Stimulated activated CD8-positive, alpha-beta memory T cell treated with anti-CD3 and anti-CD28 coated beads, Interleukin-2, amount 100 ng/mL, for 48 hours (primary cell): Measurements from ENCODE around the gene RAP1GAP.

Experiments
- DNase-seq, 2 donors: peaks; one replicate each; pipeline ENCODE4 v3.0.0-alpha.2; 2020; ENCODE audit warnings: low read depth in 2 of 2

Gene RAP1GAP

DNA sequence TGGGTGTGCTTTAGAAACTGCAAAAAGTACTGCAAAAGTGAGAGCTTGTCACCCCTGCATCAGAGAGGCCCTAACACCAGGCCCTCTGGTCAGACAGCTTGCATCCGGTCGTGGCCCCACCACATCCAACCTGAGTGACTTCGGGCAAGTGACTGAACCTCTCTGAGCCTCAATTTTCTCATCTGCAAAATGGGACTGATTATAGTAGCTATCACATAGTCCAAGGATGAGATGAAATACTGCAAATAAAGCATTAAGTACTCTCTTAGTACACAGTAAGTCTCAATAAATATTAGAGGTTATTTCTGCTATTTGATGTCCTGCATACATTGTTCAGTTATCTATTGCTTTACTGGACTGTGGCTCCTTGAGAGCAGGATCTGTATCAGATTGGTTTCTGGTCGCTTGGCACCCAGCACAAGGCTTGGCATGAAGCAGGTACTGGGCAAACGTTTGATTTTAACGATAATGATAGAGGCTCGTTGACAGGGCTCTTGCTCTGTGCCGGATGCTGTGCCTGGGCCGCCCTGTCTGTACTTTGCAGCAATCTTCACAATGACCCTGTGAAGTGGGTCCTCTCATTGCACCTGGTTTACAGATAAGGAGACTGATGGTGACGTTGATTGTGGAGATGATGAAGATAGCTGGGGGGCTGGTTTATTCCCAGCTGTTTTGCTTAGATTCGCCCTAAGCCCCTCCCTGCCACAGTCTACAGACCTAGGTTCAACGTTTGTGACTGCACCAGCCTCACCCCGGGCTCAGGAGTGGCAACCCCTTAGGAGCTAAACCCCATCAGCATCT, 43.6 kb downstream of the RAP1GAP start:
- no peak for DNase-seq

DNA sequence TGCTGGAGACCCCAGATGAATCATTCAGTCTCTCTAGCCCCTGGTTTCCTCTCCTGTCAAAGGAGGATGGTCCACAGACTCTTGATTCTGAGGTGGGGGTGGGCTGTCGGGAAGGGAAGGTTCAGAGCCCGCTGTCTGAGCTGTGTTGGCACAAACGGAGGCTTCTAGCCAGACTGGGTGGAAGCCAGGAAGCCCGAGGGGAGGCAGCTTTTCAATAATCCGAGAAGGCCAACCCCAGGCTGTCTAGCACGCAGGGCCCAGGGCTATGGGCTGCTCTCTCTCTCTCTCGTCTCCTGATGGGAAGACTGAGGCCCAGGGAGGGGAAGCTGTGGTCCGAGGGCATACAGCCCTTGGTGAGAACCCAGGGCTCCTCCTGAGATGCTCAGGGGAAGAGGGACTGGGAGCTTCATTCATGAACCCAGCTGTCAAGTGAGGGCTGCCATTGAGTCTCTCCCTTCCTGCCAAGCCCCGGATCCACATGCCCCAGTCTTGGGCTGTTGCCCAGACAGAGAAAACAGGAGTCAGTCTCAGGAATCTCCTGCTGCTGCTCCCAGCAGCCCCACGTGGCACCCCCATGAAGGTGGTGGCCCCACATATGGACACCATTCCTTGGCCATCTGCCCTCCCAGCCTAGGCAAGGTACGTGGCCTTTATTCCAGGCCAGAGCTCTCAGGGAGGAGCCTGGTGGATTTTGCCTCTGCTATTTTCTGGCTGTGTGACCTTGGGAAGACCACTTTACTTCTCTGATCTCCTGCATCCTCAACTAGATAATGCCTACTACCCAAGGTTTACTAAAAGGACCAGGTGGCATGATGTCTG, 44.4 kb downstream of the RAP1GAP start:
- DNase-seq: no peak

DNA sequence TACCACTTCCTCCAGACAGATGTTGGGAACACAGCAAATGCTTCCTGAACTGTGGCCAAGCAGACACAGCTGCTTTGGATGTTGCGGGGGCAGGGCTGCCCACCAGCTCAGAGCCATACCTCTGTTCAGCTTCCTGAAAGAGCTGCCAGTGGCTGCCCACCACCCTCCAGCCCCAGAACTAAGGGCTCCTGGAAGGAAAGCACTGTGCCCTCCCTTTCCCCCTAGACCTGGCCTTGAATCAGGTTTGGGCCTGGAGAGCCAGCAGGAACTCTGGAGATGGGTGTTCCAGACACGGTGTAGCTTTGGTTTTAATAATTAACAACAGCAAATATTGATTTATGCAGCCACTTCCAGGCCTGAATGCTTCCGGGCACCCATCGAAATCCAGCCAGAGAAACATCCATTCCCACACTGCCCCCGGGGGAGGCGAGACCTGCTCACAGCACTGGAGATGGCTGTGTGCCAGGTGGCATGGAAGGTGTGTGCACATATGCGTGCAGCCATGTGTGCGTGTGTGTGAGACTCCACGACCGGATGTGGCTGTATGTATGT, 45.7 kb downstream of the RAP1GAP start:
- DNase-seq: no peak

DNA sequence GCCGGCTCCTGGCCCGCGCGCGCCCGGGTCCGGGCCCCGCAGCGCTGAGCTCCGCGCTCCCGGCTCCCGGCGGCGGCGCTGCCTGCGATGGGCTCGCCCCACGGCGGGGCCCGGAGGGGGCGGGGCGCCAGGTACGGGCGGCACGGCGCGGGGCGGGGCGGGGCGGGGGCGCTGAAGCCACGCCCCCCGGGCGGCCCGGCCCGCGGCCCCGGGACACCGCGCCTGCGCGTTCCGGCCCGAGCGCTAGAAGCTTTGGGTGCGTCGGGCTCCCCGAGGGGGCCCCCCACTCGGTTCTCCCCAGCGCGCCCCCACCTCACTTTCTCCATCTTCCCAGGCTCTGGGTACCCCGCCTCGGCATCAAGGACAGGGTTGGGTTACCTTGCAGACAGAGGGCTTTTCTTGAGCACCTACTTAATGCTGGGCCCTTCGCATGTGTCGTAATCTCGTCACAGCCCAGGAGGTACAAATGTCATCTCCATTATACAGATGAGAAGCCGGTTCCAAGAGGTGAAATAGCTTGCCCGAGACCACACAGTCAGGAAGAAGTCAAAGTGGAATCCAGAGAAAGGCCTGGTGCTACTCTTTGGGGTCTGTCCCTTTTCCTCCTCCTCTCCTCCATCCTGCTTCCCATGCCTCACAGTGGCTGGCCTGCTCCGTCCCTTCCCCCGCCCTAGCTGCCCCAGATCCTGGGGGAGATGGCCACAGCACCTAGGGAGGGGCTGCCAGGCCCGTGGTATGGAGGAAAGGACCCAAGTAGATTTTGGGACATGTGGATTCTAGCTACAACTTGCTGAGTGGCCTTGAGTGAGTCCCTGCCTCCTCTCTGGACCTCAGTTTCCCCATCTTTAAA, 46.5 kb downstream of the RAP1GAP start:
- DNase-seq: peak; percentile 26 to 45

DNA sequence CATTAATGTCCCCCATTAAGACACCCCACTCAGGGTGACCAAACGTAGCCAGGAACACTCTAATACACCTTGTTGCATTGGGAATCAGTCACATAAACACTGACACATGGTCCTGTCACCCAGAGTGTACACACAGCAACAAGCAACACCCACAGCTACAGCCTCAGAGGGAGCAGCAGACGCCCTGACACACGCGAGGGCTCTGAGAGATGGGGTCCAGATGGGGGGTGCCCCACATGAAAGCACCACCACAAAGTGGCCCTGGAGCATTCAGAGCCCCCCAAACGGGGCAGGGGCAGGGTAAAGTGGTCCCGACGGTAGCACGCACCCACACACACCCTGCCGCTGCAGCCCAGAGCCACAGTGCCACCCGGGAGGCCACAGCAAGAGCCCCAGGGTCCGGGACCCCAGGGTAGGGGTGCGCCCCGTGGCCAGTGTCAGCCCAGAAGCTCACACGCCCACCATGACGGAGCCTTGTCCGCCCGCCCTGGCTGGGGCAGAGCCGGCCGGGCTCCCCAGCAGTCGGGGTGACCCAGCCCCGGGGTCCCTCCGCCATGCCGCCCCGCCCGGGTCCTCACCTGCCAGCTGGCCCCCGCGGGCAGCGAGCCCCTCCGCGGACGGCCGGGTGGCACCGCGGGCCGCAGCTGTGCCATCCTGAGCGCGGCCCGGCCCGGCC, 47.3 kb downstream of the RAP1GAP start:
- DNase-seq: no peak

DNA sequence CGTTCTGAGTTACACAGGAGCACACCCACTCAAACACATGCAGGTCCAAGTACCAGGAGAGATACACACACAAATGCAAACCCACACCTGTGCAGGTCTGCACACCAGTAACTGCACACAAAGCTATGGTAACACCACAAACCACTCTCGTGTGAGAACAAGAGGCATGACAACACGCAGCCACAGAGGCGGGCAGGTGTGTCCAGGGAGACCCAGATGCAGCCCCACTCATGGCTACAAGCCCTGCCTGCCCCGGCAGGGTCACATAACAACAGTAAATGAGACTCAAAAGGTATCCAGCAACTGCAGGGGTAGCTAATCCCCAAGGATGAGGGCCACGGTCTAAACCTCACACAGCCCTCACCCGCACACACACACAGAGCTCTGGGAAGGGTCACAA, 48.1 kb downstream of the RAP1GAP start:
- DNase-seq: no peak

DNA sequence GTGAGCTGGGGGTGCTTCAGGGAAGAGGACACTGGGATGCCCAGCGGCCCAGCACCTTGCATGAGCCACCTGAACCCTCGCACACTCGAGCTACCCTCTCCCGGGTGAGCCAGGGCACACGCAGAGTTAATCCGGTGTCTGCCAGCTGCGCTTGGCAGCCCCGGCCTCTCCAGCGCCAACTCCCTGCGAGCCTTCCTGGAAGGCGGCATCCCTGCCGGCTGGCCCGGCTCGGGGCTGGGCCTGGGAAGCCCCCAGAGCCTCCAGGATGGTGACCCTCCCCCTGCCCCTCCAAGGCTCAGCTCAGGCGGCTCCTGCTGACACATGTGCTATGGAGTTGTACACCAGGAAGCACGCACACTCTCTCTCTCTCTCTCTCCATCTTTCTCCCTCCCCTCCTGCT, 48.7 kb downstream of the RAP1GAP start:
- DNase-seq: no peak

DNA sequence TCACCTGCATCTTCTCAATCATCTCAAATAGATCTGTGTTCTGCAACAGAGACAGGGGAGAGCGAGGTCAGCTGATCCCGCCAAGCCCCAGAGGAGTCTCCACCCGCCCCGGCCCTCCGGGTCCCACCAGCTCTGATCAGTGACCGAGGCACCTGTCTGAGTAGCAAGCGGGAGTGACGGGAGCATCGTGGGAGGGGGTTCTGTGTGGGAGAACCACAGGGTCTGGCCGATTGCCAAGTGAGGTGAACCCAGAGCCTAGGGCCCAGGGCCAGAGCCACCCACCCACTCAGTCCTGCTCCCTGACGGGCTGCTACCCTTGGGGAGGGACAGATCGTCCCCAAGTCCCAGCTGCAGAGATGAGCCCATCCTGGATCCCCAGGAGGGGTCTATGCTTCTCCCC, 49.1 kb downstream of the RAP1GAP start:
- no peak for DNase-seq

DNA sequence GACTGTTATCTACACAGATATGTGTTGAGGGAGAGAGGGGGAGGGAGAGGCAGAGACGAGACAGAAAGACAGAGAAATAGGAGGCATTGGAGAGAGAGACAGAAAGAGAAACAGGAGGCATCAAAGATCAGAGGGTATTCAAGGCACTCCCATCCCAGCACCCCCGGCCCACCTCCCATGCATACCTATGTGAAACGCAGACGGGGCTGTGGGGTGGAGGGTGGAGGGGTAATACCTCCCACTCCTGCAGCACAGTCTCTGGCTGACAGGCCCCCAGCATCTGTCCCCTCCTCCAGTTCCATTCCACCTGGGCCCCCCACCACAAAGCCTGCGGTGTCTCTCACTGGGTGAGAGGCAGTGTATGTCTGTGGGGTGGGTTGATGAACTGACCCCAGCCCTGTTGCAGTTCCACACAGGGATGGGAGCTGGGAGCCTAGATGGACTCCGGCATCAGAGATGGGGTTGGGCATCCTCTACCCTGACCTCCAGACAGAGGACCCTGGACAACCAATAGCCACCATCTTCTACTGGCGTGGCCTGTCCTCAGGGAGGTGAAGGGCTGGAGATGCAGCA, 49.7 kb downstream of the RAP1GAP start:
- DNase-seq: no peak

DNA sequence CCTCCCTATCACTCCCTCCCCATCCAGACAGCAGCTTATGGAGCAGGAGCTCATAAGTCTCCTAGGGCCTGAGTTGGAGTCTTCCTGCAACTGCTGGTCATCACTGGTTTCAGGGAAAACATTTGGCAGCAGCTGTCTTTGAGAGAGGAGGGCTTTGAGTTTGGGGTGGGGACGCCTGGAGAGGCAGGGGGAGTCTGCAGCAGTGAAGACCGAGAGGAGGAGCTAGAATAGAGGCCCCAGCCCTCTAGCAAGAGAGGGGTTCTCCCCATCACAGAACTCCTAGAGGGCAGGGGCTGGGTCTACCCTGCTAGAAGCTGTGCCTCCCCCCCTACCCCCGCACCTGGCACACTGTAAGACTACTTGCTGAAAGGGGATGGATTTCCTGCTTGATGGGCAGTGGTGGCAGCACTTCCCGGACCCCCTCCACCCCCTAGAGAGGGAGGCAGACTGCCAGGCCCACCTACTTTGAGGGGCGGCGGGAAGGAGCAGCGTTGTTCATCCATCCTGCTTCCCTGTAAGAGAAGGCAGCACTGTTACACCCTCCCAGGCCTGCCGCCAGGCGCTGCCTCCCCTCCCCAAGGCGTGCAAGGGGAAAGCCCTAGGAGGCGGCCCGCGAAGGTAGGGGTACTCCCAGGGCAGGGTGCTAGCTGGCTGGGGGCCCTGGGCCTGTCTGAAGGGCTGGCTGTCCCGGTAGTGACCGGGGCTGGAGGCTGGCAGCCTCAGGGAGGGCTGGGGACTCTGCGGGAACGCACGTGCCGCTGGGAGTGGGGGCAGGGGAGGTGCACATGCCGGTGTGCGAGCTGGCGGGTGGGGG, 50.4 kb downstream of the RAP1GAP start:
- DNase-seq: no peak

DNA sequence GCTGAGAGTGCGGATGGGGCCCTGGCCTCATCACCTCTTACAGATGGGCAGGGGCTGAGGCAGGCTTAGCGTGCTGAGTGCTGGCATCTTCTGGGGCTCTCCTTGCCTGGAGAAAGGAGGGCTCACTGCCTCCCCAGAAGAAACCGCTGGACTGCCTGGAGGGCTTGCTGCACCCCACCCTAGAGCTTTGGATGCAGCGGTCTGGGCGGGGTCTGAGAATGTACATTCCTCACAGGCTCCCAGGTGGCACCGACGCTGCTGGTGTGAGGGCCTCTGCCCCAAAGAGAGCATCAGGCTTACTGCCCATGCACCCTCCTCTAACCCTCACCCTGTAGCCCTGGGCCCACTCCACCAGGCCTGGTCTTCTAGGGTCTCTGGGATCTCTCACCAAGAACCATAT, 51.1 kb downstream of the RAP1GAP start:
- DNase-seq: no peak

DNA sequence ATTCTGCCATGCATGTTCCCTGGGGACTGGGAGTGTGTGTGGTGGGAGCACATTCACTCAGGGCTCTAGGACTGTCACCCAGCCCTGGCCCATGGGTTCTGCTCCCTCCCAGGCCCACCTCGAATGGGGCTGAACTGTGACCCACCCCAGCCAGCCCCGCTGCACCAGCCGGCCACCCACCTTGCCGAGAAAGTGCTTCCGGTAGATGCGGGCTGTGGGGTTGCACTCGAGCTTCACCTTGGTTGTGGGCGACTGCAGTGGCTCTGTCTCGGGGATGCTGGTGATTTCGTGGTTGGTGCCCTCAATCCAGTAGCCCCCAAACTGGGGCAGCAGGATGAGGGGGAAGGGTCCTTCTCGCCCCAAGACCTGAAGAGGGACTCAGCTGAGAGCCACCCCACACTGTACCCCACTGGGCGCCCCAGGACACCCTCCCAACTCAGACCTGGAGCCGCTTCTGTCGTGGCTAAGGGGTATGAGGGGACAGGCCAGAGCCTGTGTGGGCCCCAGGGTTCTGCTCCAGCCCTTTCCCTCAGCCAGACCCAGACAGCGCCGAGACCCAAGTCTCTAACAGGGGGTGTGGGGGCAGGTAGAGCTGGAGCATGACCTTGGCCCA, 51.9 kb downstream of the RAP1GAP start:
- DNase-seq: no peak

DNA sequence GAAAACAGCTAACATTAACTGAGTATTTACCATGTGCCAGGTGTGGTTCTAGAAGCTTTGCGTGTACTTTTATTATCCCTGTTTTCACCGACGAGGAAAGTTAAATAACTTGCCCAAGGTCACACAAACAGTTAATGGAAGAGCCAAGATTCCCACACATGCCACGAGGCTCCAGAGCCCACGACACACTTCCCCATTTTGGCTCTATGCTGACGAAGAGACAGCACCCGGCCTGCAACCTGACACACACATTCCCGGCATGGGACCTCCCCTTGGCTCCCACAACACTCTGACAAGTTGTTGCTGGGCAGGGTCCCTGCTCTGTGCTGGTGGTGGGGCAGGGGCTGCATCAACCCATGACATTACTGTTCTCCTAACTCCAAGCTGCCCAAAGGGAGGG, 52.8 kb downstream of the RAP1GAP start:
- no peak for DNase-seq

DNA sequence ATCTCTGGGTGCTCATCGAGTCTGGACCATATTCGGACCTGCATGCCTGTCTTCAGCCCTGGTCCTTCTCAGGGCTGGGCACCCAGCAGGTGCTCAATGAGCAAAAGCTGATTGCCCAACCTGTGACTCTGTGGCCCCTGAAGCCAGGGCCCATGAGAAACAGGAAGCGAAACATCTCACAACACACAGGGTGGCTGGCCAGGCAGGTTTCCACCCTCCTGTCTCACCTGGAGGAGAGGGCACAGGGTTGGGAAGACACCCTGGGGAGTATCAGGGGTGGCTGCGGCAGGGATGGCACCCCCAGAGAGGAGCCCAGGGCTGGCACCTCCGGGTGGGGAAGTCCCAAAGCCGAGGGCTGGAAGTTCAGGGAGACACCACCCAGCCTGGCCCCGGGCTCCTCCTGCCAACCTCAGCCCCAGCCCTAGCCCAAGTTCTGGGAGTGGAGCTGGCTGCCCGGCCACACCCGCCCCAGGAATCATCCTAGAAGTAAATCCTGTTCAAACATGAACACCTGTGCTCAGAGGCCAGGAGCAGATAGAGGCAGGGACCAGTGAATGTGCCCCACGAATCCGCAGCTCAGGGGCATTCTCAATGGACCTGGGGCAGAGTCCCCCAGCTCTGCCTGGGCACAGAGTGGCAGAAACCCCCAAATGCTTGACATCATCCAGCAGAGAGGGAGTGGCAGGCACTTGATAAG, 54.6 kb downstream of the RAP1GAP start:
- no peak for DNase-seq

DNA sequence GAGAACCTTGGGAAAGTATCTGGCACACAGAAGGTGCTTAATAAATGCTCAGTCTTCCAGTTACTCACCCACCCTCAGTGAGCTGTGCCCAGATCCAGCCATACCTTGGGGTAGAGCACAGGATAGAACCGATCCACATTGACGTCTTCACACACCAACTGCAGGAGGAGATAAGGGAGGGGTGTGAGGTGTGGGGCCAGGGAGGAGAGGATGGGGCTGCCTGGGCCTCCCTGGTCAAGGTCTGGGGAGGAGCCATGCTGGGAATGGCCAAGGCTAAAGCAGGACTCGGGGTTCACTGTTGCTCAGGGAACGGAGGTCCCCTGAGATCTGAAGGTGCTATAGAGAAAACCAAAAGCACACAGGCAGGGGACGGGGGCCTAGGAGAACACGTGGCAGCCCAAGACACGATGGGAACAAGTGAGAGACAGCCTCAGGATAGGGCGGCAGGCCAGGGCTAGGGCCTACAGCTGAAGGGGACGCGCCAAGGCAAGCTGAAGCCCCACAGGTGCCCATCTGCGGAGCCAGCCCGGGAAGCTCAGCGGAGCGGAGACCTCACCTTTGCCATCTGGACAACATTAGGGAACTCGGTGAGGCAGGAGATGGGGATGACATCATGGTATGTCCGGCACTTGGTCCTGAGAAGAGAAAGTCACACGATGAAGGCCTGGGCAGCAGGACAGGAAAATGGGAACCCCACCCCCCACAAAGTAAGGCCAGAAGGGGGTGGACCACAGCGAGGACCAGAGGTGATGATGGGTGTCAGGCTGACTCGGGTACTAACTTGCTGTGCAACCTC, 55.9 kb downstream of the RAP1GAP start:
- DNase-seq: no peak

DNA sequence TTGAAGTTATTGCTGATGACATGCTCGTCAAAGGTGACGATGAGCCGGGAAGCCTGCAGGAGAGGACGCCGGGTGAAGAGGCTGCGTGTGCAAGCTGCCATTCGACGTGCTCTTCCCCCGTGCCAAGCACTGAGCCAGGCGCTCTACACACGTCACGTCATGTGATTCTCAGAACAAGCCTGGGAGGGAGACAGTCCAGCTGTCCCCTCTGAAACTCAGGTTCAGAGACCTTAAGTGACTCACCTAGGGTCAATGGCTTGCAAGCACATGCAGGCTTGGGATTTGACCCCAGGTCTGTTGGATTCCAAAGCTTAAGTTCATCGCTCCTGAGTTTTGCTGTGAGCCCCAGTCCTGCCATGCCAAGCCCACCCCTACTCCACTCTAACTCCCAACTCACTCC, 57.1 kb downstream of the RAP1GAP start:
- no peak for DNase-seq

DNA sequence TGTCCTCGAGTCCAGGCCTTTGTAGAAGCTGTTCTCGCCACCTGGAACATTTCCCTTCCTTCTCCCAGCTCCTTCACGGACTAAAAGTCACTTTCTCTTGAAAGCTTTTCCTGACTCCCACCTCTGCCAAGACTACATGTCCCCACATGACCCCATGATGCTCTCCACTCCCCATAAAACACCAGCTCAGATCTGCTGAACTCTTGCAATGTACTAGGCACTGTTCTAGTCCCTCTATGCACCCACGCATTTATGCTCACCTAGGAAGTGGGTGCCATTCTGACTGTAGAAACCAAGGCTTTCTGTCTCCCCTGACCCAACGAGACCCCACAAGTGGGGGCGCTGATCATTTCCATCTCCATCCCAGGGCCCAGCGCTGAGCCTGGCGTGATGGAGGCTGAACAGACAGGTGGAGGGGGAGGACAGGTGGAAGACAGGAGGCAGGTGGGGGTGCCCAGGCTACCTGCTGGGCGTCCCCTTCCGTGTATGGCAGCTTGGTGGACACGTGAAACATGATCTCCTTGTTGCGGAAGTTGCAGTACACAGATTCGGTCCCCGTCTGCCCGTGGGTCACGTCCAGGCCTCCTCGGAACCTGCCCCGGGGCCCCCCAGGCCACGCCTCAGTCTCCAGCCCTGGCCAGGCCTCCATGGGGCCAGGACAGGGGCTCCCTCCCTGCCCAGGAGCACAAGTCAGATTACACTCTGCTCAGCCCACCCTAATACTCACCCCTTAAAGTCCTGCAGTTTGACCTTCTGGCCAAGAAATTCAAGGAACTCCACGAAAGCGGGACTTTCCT, 58.0 kb downstream of the RAP1GAP start:
- DNase-seq: no peak
